Neural progenitor cell (in vitro differentiated cells): ENCODE results near the gene PGC. TPM values are rescaled to one million over a fixed set of nuclear protein-coding genes. Genes with fewer than 3 reads are reported as not detected.

ENCODE experiments used
- DNase-seq: peaks from one replicate; pipeline ENCODE4 v3.0.0-alpha.2; 2016; ENCODE audit warnings: low spot score
- H2AFZ ChIP-seq: fragments of 200-600 bp; sonication (generic); replicated peaks from 2 replicates; pipeline ENCODE4 v1.6.1; 2016; ENCODE audit warnings: antibody characterized with exemption
- H3F3A ChIP-seq: fragments of 200-600 bp; sonication (generic); 2 replicates; pipeline ENCODE4 v1.6.1; 2016; ENCODE audit warnings: antibody characterized with exemption, low read depth
- H3K27ac ChIP-seq: fragments of 200-600 bp; sonication (generic); 2 replicates; pipeline ENCODE4 v1.5.1; 2016; ENCODE audit warnings: mild to moderate bottlenecking
- H3K27me3 ChIP-seq: fragments of 200-600 bp; sonication (generic); 2 replicates; pipeline ENCODE4 v1.6.1; 2016; ENCODE audit warnings: mild to moderate bottlenecking, moderate library complexity
- H3K36me3 ChIP-seq: fragments of 200-600 bp; sonication (generic); 2 replicates; pipeline ENCODE4 v1.5.1; 2016
- H3K4me1 ChIP-seq: fragments of 200-600 bp; sonication (generic); 2 replicates; pipeline ENCODE4 v1.6.1; 2016; ENCODE audit warnings: mixed run types
- H3K4me2 ChIP-seq: fragments of 200-600 bp; sonication (generic); 2 replicates; pipeline ENCODE4 v1.6.1; 2016
- H3K4me3 ChIP-seq: fragments of 200-600 bp; sonication (generic); 2 replicates; pipeline ENCODE4 v1.5.1; 2016
- H3K79me2 ChIP-seq: fragments of 200-600 bp; sonication (generic); 2 replicates; pipeline ENCODE4 v1.6.1; 2016; ENCODE audit warnings: low read depth
- H3K9ac ChIP-seq: fragments of 200-600 bp; sonication (generic); 2 replicates; pipeline ENCODE4 v1.6.1; 2016
- H3K9me3 ChIP-seq: fragments of 200-600 bp; sonication (generic); 2 replicates; pipeline ENCODE4 v1.5.1; 2016; ENCODE audit warnings: low read depth
- H4K20me1 ChIP-seq: fragments of 200-600 bp; sonication (generic); 2 replicates; pipeline ENCODE4 v1.6.1; 2016; ENCODE audit warnings: low read depth
- H3K27ac Mint-ChIP-seq: 3 replicates; pipeline ENCODE4 v1.8.0; 2021; ENCODE audit warnings: mixed read lengths
- H3K27me3 Mint-ChIP-seq: 2 replicates; pipeline ENCODE4 v1.8.0; 2022; ENCODE audit warnings: low read depth, mild to moderate bottlenecking, inconsistent platforms, moderate library complexity, mixed read lengths; ENCODE audit not compliant: insufficient read depth
- H3K36me3 Mint-ChIP-seq: 3 replicates; pipeline ENCODE4 v1.8.0; 2021; ENCODE audit warnings: mixed read lengths
- H3K4me1 Mint-ChIP-seq: 3 replicates; pipeline ENCODE4 v1.8.0; 2021; ENCODE audit warnings: mixed read lengths
- H3K4me3 Mint-ChIP-seq: 3 replicates; pipeline ENCODE4 v1.8.0; 2021; ENCODE audit warnings: mild to moderate bottlenecking, moderate library complexity, mixed read lengths
- H3K9me3 Mint-ChIP-seq: 3 replicates; pipeline ENCODE4 v1.8.0; 2020; ENCODE audit warnings: mixed read lengths
- EZH2 ChIP-seq: fragments of 200-600 bp; sonication (generic); IDR thresholded peaks from 2 replicates; pipeline ENCODE4 v1.6.1; 2017; ENCODE audit warnings: antibody characterized with exemption, mild to moderate bottlenecking, moderate library complexity
- EZH2phosphoT487 ChIP-seq: fragments of 200-600 bp; sonication (generic); IDR thresholded peaks from 2 replicates; pipeline ENCODE4 v1.6.1; 2017; ENCODE audit warnings: antibody characterized with exemption
- total RNA-seq: library from RNA; depleted of rRNA; stranded (reverse); fragments of >200 nt; gene quantifications from 2 replicates; pipeline ENCODE4 v1.2.3, GENCODE V29; 2015; ENCODE audit warnings: low replicate concordance
- TF ChIP-seq, protein P1 (sequence below): fragments of 200-600 bp; sonication (generic); IDR thresholded peaks from 2 replicates; pipeline ENCODE4 v1.5.1; 2017; ENCODE audit warnings: antibody characterized with exemption, mild to moderate bottlenecking

Gene PGC
- total RNA-seq, 1 donor from 2014 or later = not detected

DNA sequence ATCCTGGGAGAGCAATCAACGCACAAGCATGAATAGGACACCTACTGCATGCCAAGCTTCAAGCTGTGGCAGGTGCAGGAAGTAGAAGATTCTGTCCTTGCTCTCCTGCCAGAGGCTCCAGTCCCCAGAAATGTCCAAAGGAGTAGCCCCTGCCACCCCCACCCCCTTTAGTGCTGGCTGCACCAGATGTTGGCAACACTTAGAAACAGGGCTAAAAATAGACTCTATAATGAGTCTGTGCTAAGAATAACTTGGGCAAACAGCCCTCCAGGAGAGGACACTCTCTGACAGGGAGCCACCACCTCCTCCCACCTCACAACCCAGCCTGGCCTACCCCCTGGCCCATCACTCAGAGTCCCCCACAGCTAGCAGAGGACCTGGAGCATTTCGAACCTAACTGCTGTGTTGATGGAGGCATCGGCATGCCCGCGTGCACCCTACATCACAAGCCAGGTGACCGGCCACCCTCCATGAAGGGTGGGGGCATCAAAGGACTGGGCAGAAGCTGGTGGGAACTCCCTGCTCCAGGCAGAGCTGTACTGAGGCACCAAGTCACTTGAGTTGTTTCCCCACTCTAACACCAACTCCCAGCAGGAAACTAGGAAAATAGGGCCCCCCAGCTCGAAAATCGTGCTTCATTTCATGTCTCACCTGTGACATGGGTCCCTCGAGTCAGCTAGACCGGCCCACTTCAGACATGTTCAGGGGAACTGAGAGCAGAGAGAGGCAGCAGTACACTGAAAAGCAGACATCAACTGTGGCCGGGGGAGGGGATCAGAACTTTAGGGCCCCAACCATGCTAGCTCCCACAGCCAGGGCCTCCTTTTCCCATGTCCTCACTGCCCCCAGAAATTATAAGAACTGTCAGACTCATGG is 30.4 kb downstream of the PGC start:
- no peak overlapping the region for H3K4me2 ChIP-seq
- peaks cover 2% of the 10 kb centered on the region for H3K4me1 Mint-ChIP-seq
- no peaks in the 10 kb centered on the region for H3K4me1 ChIP-seq
- peaks cover 4% of the 10 kb centered on the region for H3K27me3 Mint-ChIP-seq
- no peak overlapping the region for H3K27ac Mint-ChIP-seq
- no peaks in the 10 kb centered on the region for H3F3A ChIP-seq
- no peak overlapping the region for H3K27ac ChIP-seq
- no peak for DNase-seq
- no peak overlapping the region for H3K4me3 Mint-ChIP-seq
- H3K9ac ChIP-seq = no peak overlapping the region
- H3K27me3 ChIP-seq = no peaks in the 10 kb centered on the region
- no peak overlapping the region for H2AFZ ChIP-seq
- TF ChIP-seq EZH2 = no peak
- TF ChIP-seq EZH2phosphoT487 = no peak
- TF ChIP-seq, protein P1, sequence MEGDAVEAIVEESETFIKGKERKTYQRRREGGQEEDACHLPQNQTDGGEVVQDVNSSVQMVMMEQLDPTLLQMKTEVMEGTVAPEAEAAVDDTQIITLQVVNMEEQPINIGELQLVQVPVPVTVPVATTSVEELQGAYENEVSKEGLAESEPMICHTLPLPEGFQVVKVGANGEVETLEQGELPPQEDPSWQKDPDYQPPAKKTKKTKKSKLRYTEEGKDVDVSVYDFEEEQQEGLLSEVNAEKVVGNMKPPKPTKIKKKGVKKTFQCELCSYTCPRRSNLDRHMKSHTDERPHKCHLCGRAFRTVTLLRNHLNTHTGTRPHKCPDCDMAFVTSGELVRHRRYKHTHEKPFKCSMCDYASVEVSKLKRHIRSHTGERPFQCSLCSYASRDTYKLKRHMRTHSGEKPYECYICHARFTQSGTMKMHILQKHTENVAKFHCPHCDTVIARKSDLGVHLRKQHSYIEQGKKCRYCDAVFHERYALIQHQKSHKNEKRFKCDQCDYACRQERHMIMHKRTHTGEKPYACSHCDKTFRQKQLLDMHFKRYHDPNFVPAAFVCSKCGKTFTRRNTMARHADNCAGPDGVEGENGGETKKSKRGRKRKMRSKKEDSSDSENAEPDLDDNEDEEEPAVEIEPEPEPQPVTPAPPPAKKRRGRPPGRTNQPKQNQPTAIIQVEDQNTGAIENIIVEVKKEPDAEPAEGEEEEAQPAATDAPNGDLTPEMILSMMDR = no peak
- H3K36me3 ChIP-seq = no peaks in the 10 kb centered on the region
- H3K9me3 ChIP-seq = no peaks in the 10 kb centered on the region
- H3K36me3 Mint-ChIP-seq = no peaks in the 10 kb centered on the region
- H4K20me1 ChIP-seq = no peaks in the 10 kb centered on the region
- H3K9me3 Mint-ChIP-seq = no peaks in the 10 kb centered on the region
- no peaks in the 10 kb centered on the region for H3K79me2 ChIP-seq
- no peak overlapping the region for H3K4me3 ChIP-seq

DNA sequence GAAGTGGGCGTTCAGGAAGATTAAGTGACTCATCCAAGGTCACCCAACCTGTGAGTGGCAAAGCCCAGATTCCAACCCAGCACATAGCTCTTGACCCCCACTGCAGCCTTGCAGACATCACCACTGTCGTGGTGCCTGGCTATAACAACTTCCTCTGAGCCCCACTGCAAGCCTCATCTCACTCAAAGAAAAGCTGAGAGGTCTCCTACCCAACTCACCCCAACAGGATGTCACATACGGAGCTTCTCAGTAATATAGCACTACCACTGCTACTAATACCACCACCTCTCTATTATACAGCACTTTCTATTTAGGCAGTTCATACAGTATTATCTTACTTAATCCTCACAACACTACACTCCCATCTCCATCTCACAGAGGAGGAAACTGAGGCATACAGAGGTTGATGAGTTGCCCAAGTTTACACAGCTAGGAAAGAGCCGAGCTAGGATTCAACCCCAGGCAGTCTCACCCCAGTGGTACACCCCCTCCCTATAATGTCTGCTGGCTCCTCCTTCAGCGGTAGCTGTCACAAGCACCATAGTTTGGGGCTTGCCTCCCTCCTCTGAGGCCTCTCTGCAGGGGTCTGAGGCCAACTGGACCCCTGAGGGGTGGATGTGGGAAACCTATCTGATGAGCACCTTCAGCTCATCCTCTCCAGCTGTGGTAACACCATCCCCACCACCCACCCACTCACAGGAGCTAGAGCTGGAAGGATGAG is 31.2 kb downstream of the PGC start:
- peaks cover 2% of the 10 kb centered on the region for H3K4me1 Mint-ChIP-seq
- TF ChIP-seq EZH2 (no peak), EZH2phosphoT487 (no peak)
- TF ChIP-seq, protein P1 = no peak
- Histone ChIP-seq H3K27ac (no peak overlapping the region), H3K36me3 (no peaks in the 10 kb centered on the region), H4K20me1 (no peaks in the 10 kb centered on the region), H3F3A (no peaks in the 10 kb centered on the region), H3K9ac (no peak overlapping the region), H3K4me1 (no peaks in the 10 kb centered on the region), H3K27me3 (no peaks in the 10 kb centered on the region), H3K4me2 (no peak overlapping the region), H3K79me2 (no peaks in the 10 kb centered on the region), H2AFZ (no peak overlapping the region), H3K9me3 (no peaks in the 10 kb centered on the region), H3K4me3 (no peak overlapping the region)
- no peak for DNase-seq
- H3K4me3 Mint-ChIP-seq = no peak overlapping the region
- peaks cover 4% of the 10 kb centered on the region for H3K27me3 Mint-ChIP-seq
- no peaks in the 10 kb centered on the region for H3K36me3 Mint-ChIP-seq
- H3K9me3 Mint-ChIP-seq = no peaks in the 10 kb centered on the region
- peak overlapping the region; percentile 20 for H3K27ac Mint-ChIP-seq

DNA sequence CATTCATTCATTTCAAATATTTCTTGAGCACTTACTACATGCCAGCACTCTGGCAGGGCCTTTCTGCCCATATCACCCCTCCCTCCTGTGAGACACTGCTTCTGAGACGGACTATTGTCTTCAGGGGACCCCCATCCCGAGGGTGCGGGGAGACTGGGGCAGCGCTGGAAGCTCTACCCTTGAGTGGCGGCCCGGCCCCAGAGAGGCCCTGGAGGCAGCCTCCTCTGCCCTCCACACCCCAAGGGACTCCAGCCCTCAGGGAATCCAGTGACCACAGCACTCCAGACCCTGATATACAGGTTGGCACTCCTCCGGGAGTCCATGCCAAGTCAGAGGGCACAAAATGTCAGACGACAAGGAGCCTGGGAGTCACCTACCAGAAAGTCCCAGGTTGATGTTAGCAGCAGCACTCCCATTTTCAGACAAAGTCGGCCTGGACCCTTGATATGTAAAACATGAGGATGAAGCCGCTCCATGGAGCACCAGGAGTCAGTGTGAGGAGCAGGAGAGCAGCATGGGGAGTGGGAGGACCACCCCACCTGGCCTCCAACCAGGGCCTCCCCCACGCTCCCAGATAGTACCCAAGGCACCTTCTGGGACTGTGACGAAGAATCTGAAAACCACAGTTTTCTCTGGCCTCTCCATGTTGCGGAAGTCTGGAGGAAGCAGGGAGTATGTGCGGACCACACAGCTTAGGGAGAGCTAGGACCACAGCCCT is 32.5 kb downstream of the PGC start:
- no peaks in the 10 kb centered on the region for H3K36me3 ChIP-seq
- no peak overlapping the region for H3K27ac ChIP-seq
- DNase-seq = no peak
- no peaks in the 10 kb centered on the region for H3K27me3 ChIP-seq
- no peak for TF ChIP-seq EZH2
- TF ChIP-seq, protein P1 = no peak
- no peak for TF ChIP-seq EZH2phosphoT487
- no peak overlapping the region for H3K4me2 ChIP-seq
- Mint-ChIP-seq H3K9me3 (no peaks in the 10 kb centered on the region), H3K27me3 (peaks cover 7% of the 10 kb centered on the region), H3K4me1 (peaks cover 2% of the 10 kb centered on the region), H3K36me3 (no peaks in the 10 kb centered on the region), H3K27ac (no peak overlapping the region), H3K4me3 (no peak overlapping the region)
- no peaks in the 10 kb centered on the region for H4K20me1 ChIP-seq
- H3F3A ChIP-seq = no peaks in the 10 kb centered on the region
- no peak overlapping the region for H3K4me3 ChIP-seq
- H3K9me3 ChIP-seq = no peaks in the 10 kb centered on the region
- H3K79me2 ChIP-seq = no peaks in the 10 kb centered on the region
- no peak overlapping the region for H2AFZ ChIP-seq
- H3K4me1 ChIP-seq = no peaks in the 10 kb centered on the region
- H3K9ac ChIP-seq = no peak overlapping the region
